ENCODE results near the gene BPTF.
A peak's percentile ranks its signal among the peaks of the same experiment; 100 is the strongest.

BPTF gene

DNA sequence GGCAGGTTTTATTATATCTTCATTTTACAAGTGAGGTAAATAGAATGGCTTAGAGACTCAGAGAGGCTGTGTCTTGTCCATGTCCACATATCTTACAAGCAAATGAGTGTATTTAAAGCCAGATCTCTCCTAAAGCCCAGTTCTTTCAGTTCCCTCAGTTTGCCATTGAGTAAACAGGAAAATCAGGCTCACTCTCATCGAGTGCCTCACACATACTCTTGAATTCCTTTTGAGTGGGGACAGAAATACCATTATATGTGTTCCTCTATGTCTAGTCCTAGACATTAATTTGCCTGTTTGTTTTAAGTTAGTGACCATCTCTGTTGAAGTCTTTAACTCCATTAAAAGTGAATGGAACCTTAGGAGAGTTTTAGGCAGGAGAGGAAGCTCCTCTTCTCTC, 40.1 kb downstream of the BPTF start:
- TF ChIP-seq, protein P1, sequence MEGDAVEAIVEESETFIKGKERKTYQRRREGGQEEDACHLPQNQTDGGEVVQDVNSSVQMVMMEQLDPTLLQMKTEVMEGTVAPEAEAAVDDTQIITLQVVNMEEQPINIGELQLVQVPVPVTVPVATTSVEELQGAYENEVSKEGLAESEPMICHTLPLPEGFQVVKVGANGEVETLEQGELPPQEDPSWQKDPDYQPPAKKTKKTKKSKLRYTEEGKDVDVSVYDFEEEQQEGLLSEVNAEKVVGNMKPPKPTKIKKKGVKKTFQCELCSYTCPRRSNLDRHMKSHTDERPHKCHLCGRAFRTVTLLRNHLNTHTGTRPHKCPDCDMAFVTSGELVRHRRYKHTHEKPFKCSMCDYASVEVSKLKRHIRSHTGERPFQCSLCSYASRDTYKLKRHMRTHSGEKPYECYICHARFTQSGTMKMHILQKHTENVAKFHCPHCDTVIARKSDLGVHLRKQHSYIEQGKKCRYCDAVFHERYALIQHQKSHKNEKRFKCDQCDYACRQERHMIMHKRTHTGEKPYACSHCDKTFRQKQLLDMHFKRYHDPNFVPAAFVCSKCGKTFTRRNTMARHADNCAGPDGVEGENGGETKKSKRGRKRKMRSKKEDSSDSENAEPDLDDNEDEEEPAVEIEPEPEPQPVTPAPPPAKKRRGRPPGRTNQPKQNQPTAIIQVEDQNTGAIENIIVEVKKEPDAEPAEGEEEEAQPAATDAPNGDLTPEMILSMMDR (IDR thresholded peaks at IDR 0.05; ENCODE audit: low read depth, low read length): no peak
- H3K4me3 ChIP-seq (ENCODE audit: low read depth, low read length): no peak overlapping the region

DNA sequence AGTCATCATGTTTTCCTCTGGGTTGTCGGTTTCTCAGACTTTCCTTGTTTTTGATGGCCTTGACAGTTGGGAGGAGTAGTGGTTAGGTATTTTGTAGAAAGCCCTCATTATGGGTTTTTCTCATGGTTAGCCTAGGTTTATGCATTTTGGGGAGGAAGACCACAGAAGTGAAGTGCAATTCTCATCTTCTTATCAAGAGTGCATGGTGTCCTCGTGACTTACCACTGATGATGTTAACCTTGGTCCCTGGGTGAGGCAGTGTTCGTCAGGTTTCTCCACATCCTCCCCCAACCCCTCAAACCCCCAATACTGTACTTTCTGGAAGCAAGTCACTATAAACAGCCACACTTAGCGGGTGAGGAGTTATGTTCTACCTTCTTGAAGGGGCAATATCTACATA, 42.3 kb downstream of the BPTF start:
- TF ChIP-seq, protein P1 (IDR thresholded peaks at IDR 0.05; ENCODE audit: low read depth, low read length): no peak

DNA sequence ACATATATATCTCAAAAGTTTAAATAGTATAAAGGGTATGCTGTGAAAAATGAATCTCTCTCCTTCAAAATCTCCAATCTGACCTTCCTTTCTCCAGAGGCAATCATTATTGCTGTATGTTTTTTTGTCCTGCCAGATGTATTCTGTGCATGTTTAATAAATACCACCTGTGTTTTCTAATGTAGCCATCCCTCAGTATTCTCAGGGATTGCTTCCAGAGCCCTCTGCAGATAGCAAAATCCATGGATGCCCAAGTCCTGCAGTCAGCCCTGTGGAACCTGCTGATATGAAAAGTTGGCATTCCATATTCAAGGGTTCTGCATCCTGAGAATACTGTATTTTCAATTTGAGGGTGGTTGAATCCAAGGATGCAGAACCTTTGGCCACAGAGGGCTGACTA, 42.9 kb downstream of the BPTF start:
- TF ChIP-seq, protein P1 (IDR thresholded peaks at IDR 0.05; ENCODE audit: low read depth, low read length): no peak
- H3K4me3 ChIP-seq (ENCODE audit: low read depth, low read length): no peak overlapping the region

More for the DNA sequence above, 42.3 kb downstream of the BPTF start:
- no peak overlapping the region for H3K4me3 ChIP-seq (ENCODE audit: low read depth, low read length)

DNA sequence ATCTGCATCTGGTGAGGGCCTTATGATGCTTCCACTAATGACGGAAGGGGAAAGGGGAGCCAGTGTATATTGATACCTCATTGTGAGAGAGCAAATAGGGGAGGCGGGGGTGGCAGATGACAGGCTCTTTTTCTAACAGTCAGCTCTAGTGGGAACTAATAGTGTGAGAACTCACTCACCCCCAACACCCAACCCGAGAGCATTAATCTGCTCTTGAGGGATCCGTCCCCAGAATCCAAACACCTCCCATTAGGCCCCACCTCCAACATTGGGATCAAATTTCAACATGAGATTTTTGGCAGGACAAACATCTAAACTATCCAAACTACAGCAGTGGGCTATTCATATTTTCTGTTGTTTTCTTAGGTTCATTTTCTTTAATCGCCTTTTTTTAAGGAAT, 54.4 kb downstream of the BPTF start:
- TF ChIP-seq, protein P1 (IDR thresholded peaks at IDR 0.05; ENCODE audit: low read depth, low read length): no peak
- no peak overlapping the region for H3K4me3 ChIP-seq (ENCODE audit: low read depth, low read length)

DNA sequence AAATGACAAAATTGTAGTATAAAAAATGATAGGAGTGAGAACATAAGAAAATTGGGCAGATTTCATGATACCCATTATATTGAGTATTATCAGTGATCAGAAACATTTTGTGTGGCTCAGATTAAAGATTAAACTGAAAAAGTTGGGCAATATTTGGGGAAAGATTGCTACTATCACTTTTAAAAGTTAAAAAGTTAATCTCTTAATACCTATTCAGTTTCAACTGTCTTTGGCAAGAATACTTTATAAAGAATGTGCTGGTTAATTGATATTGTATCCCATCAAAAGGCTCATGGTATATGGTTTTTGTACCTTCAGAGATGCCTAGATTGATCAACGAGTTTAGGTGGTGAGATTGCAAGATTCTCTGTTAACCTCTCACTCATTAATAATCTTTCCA, 55.8 kb downstream of the BPTF start:
- H3K4me3 ChIP-seq (ENCODE audit: low read depth, low read length): no peak overlapping the region
- TF ChIP-seq, protein P1 (IDR thresholded peaks at IDR 0.05; ENCODE audit: low read depth, low read length): no peak

DNA sequence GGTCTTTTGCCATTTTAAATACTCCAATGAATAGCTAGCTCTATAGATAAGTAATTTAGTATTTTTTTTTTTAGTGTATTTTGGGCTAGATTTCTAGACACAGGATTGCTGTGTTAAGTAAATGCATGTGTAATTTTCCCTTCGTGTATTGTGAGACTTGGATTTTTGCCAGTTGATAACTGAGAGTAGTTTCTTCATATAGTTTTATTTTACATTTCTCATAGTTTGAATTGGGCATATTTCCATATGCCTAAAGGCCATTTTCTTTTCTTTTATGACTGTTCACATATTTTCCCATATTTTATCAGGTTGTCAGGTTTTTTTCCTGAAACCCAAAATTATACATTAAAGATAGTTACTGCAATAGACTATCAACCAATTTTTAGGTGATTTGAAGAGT, 59.4 kb downstream of the BPTF start:
- TF ChIP-seq, protein P1 (IDR thresholded peaks at IDR 0.05; ENCODE audit: low read depth, low read length): no peak

DNA sequence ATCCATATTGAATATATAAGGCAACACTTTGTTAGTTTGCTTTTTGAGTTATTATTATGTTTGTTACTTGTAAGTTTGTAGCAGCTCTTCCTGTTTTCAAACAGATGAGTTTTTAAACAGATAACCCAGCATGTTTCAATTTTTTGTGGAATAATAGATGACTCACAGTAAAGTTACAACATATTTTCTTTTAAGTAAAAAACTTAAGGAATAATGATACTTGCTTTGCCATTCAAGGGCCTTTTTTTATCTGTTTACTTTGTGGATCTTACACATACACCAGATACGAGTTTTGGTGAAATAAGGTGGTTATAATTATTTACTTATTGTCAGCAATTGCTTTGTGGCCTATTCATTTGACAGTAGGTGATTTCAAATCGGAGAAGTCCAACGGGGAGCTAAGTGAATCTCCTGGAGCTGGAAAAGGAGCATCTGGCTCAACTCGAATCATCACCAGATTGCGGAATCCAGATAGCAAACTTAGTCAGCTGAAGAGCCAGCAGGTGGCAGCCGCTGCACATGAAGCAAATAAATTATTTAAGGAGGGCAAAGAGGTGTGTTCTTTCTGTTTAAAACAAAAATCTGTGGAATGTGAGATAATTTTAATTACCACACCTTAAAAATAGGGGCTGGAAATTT, 66.3 kb downstream of the BPTF start:
- TF ChIP-seq, protein P1 (IDR thresholded peaks at IDR 0.05; ENCODE audit: low read depth, low read length): peak; percentile 11; the same call in 1 of the 2 replicates
- no peak overlapping the region for H3K4me3 ChIP-seq (ENCODE audit: low read depth, low read length)

More for the DNA sequence above, 59.4 kb downstream of the BPTF start:
- H3K4me3 ChIP-seq (ENCODE audit: low read depth, low read length): no peak overlapping the region

All from WI38 (cell line).